Neural cell (in vitro differentiated cells): ENCODE results near the gene RITA1. TPM values are rescaled to one million over a fixed set of nuclear protein-coding genes. Genes with fewer than 3 reads are reported as not detected.

ENCODE experiments used
- H2AFZ ChIP-seq: fragments of 200-600, 300-800 bp; sonication (generic), shearing (Covaris generic); 2 replicates; pipeline ENCODE4 v1.6.0; 2014; ENCODE audit warnings: low read depth, mild to moderate bottlenecking, antibody characterized with exemption, low read length, moderate library complexity
- H3F3A ChIP-seq: fragments of 200-600 bp; shearing (Covaris generic); 2 replicates; pipeline ENCODE4 v1.6.1; 2016; ENCODE audit warnings: mild to moderate bottlenecking, moderate library complexity, mixed read lengths, antibody characterized with exemption, low read length; ENCODE audit not compliant: insufficient read depth, poor library complexity, severe bottlenecking
- H3K27ac ChIP-seq: fragments of 200-600, 300-800 bp; sonication (generic), shearing (Covaris generic); 2 replicates; pipeline ENCODE4 v1.5.1; 2014; ENCODE audit warnings: mild to moderate bottlenecking, low read length, moderate library complexity
- H3K27me3 ChIP-seq: fragments of 300-800, 200-600 bp; sonication (generic), shearing (Covaris generic); 2 replicates; pipeline ENCODE4 v1.6.0; 2014; ENCODE audit warnings: mild to moderate bottlenecking, low read depth, low read length, moderate library complexity; ENCODE audit not compliant: insufficient read depth
- H3K36me3 ChIP-seq: fragments of 300-800, 200-600 bp; sonication (generic), shearing (Covaris generic); 2 replicates; pipeline ENCODE4 v1.5.1; 2014; ENCODE audit warnings: mild to moderate bottlenecking, antibody characterized with exemption, low read length, moderate library complexity; ENCODE audit not compliant: insufficient read depth
- H3K4me2 ChIP-seq: fragments of 300-800, 200-600 bp; sonication (generic), shearing (Covaris generic); 2 replicates; pipeline ENCODE4 v1.6.0; 2014; ENCODE audit warnings: mild to moderate bottlenecking, low read length
- H3K4me3 ChIP-seq: fragments of 300-800, 200-600 bp; sonication (generic), shearing (Covaris generic); 2 replicates; pipeline ENCODE4 v1.5.1; 2014; ENCODE audit warnings: mild to moderate bottlenecking, low read length, moderate library complexity
- H3K79me2 ChIP-seq: fragments of 200-600 bp; shearing (Covaris generic); replicated peaks from 2 replicates; pipeline ENCODE4 v1.6.0; 2014; ENCODE audit warnings: mild to moderate bottlenecking, low read length, moderate library complexity; ENCODE audit not compliant: insufficient read depth
- H3K9ac ChIP-seq: fragments of 300-800, 200-600 bp; sonication (generic), shearing (Covaris generic); 2 replicates; pipeline ENCODE4 v1.6.1; 2016; ENCODE audit warnings: mild to moderate bottlenecking, low read length, mixed read lengths
- H3K9me2 ChIP-seq: fragments of 200-600 bp; shearing (Covaris generic); 2 replicates; pipeline ENCODE4 v1.6.1; 2016; ENCODE audit warnings: mild to moderate bottlenecking, low read length, mixed read lengths; ENCODE audit not compliant: insufficient read depth
- H3K9me3 ChIP-seq: fragments of 200-600, 300-800 bp; sonication (generic), shearing (Covaris generic); 2 replicates; pipeline ENCODE4 v1.6.1; 2016; ENCODE audit warnings: mild to moderate bottlenecking, mixed run types, low read length, moderate library complexity, mixed read lengths
- H4K20me1 ChIP-seq: fragments of 200-600 bp; shearing (Covaris generic); 2 replicates; pipeline ENCODE4 v1.6.1; 2016; ENCODE audit warnings: mild to moderate bottlenecking, mixed run types; ENCODE audit not compliant: insufficient read depth
- EP300 ChIP-seq: fragments of 450-650 bp; conservative IDR thresholded peaks from 2 replicates; pipeline ENCODE4 v1.6.1; 2014; ENCODE audit warnings: antibody characterized with exemption, mild to moderate bottlenecking, moderate library complexity; ENCODE audit not compliant: poor library complexity, severe bottlenecking
- EZH2 ChIP-seq: fragments of 200-600, 300-800 bp; shearing (Covaris generic), sonication (generic); IDR thresholded peaks from 2 replicates; pipeline ENCODE4 v1.6.1; 2014; ENCODE audit warnings: antibody characterized with exemption, low read length, borderline replicate concordance, mild to moderate bottlenecking; ENCODE audit not compliant: insufficient read depth, poor library complexity, severe bottlenecking
- MXI1 ChIP-seq: fragments of 450-650 bp; conservative IDR thresholded peaks from 2 replicates; pipeline ENCODE4 v1.6.1; 2014; ENCODE audit warnings: antibody characterized with exemption, mild to moderate bottlenecking; ENCODE audit not compliant: poor library complexity, severe bottlenecking
- POLR2AphosphoS5 ChIP-seq: IDR thresholded peaks from 2 replicates; pipeline ENCODE4 v1.6.1; 2012
- SMC3 ChIP-seq: fragments of 450-650 bp; conservative IDR thresholded peaks from 2 replicates; pipeline ENCODE4 v1.6.1; 2014; ENCODE audit warnings: antibody characterized with exemption, mild to moderate bottlenecking, moderate library complexity; ENCODE audit not compliant: poor library complexity
- TAF1 ChIP-seq: IDR thresholded peaks from 2 replicates; pipeline ENCODE4 v1.6.1; 2012; ENCODE audit warnings: low read depth
- polyA plus RNA-seq: library from polyadenylated mRNA; depleted of rRNA; stranded (reverse); fragments of >200 nt; gene quantifications from 2 replicates; pipeline ENCODE4 v1.2.3, GENCODE V29; 2014
- TF ChIP-seq, protein P1 (sequence below): fragments of 450-650 bp; IDR thresholded peaks from 2 replicates; pipeline ENCODE4 v1.5.1; 2014; ENCODE audit warnings: antibody characterized with exemption, mild to moderate bottlenecking, moderate library complexity; ENCODE audit not compliant: poor library complexity, severe bottlenecking
- TF ChIP-seq, protein P2 (sequence below): IDR thresholded peaks from 2 replicates; pipeline ENCODE4 v1.6.1; 2012; ENCODE audit warnings: borderline replicate concordance

RITA1 gene
- polyA plus RNA-seq, 1 donor from 2014 or later, result 23.3 TPM

DNA sequence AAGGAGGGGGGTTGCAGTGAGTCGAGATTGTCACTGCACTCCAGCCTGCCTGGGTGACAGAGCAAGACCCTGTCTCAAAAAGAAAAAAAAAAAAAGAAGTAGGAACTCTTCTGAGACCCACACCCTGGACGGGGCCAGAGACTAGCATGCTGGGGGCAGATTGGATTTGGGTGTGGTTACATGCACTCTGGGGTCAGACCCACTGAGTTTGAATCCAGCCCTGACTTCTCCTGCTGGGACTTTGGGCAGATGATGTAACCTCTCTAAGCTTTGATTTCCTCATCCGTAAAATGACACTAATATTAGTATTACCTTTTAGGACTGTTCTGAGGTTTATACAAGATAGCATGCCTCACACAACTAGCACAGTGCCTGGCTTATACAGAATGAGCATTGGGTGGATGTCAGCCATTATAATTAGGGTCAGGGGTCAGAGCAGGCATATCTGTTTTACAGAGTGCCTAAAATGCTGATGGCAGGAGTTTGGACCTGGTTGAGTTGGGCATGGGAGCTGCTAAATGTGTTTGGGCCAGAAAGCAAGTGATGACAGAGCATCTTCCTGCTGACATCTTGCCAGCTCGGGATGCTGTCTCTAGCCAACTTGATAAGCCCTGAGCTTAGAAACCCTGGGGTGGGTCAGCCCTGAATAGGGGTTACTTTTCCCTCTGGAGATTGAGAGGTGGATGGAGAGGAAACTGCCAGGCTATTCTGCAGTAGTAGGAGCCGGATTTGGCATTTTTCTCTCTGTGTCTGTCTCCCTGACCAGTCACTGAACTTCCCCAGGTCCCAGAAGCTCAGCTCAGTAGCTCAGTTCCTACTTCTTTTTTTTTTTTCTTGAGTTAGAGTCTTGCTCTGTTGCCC is 51.2 kb downstream of the RITA1 start:
- TF ChIP-seq EP300 (no peak), EZH2 (no peak), SMC3 (no peak), TAF1 (no peak)
- TF ChIP-seq, protein P1, sequence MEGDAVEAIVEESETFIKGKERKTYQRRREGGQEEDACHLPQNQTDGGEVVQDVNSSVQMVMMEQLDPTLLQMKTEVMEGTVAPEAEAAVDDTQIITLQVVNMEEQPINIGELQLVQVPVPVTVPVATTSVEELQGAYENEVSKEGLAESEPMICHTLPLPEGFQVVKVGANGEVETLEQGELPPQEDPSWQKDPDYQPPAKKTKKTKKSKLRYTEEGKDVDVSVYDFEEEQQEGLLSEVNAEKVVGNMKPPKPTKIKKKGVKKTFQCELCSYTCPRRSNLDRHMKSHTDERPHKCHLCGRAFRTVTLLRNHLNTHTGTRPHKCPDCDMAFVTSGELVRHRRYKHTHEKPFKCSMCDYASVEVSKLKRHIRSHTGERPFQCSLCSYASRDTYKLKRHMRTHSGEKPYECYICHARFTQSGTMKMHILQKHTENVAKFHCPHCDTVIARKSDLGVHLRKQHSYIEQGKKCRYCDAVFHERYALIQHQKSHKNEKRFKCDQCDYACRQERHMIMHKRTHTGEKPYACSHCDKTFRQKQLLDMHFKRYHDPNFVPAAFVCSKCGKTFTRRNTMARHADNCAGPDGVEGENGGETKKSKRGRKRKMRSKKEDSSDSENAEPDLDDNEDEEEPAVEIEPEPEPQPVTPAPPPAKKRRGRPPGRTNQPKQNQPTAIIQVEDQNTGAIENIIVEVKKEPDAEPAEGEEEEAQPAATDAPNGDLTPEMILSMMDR, result no peak
- H3K4me3 ChIP-seq, result no peak overlapping the region
- no peak overlapping the region for H3K27ac ChIP-seq
- H3K9me3 ChIP-seq, result no peaks in the 10 kb centered on the region
- no peaks in the 10 kb centered on the region for H3K79me2 ChIP-seq
- no peak overlapping the region for H3K4me2 ChIP-seq
- no peaks in the 10 kb centered on the region for H3K9me2 ChIP-seq
- H4K20me1 ChIP-seq, result no peaks in the 10 kb centered on the region
- no peaks in the 10 kb centered on the region for H3F3A ChIP-seq
- no peak overlapping the region for H3K9ac ChIP-seq
- H2AFZ ChIP-seq, result no peak overlapping the region
- no peaks in the 10 kb centered on the region for H3K27me3 ChIP-seq
- no peaks in the 10 kb centered on the region for H3K36me3 ChIP-seq

DNA sequence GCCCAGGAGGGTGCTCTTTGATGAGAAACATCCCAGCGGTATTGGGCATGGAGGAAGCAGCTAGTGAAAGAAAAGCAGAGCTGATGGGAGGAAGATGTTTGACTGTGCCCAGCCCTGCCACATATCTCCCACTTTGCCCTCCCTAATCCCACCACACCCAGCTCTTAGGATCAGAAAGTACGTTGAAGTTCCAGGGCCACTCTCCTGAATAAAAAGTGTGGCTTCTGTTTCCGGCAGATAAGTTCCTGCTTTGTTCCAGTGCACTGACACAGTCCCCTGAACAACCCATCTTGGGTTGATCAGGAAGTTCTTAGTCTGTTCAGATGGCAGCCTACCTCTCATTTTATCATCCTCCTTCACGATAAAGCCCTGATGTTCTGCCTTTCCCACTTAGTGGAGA is 52.2 kb downstream of the RITA1 start:
- H3F3A ChIP-seq, result no peaks in the 10 kb centered on the region
- H3K27me3 ChIP-seq, result no peaks in the 10 kb centered on the region
- no peaks in the 10 kb centered on the region for H3K36me3 ChIP-seq
- H3K4me3 ChIP-seq, result no peak overlapping the region
- H3K9me2 ChIP-seq, result no peaks in the 10 kb centered on the region
- TF ChIP-seq SMC3 (no peak), TAF1 (no peak), EP300 (no peak), EZH2 (no peak), POLR2AphosphoS5 (no peak), MXI1 (no peak)
- TF ChIP-seq, protein P1, result no peak
- TF ChIP-seq, protein P2, sequence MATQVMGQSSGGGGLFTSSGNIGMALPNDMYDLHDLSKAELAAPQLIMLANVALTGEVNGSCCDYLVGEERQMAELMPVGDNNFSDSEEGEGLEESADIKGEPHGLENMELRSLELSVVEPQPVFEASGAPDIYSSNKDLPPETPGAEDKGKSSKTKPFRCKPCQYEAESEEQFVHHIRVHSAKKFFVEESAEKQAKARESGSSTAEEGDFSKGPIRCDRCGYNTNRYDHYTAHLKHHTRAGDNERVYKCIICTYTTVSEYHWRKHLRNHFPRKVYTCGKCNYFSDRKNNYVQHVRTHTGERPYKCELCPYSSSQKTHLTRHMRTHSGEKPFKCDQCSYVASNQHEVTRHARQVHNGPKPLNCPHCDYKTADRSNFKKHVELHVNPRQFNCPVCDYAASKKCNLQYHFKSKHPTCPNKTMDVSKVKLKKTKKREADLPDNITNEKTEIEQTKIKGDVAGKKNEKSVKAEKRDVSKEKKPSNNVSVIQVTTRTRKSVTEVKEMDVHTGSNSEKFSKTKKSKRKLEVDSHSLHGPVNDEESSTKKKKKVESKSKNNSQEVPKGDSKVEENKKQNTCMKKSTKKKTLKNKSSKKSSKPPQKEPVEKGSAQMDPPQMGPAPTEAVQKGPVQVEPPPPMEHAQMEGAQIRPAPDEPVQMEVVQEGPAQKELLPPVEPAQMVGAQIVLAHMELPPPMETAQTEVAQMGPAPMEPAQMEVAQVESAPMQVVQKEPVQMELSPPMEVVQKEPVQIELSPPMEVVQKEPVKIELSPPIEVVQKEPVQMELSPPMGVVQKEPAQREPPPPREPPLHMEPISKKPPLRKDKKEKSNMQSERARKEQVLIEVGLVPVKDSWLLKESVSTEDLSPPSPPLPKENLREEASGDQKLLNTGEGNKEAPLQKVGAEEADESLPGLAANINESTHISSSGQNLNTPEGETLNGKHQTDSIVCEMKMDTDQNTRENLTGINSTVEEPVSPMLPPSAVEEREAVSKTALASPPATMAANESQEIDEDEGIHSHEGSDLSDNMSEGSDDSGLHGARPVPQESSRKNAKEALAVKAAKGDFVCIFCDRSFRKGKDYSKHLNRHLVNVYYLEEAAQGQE, result no peak
- no peak overlapping the region for H2AFZ ChIP-seq
- no peak overlapping the region for H3K9ac ChIP-seq
- no peaks in the 10 kb centered on the region for H4K20me1 ChIP-seq
- H3K4me2 ChIP-seq, result no peak overlapping the region
- no peak overlapping the region for H3K27ac ChIP-seq
- no peaks in the 10 kb centered on the region for H3K79me2 ChIP-seq
- no peaks in the 10 kb centered on the region for H3K9me3 ChIP-seq
